ENCODE results near the gene DKK3. TPM values are rescaled to one million over a fixed set of nuclear protein-coding genes. Genes with fewer than 3 reads are reported as not detected.

DKK3 gene
- total RNA-seq, 4 donors from 2014 or later: 4.1 to 31.7 (median 7.2) TPM

DNA sequence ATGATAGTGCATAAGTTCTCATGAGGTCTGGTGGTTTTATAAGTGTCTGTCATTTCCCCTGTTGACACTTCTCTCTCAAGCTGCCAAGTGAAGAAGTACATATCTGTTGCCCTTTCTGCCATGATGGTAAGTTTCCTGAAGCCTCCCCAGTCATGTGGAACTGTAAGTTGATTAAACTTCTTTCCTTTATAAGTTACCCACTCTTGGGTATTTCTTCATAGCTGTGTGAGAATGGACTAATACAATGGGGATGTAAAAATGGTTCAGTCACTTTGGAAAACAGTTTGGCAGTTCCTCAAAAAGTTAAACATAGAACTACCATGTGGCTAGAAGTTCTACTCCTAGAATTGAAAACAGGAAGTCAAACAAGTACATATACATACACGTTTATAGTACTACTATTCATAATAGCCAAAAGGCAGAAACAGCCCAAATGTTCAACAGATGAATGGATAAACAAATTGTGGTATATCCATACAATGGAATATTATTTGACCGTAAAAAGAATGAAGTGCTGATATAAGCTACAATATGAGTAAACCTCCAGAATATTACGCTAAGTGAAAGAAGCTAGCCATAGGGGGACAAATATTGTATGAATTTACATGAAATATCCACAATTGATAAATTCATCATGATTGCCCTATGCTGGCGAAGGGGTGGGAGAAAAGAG lies 16.0 kb upstream of the DKK3 start:
- in situ Hi-C loops (cut with MboI; ENCODE audit: low sequenced_read_pairs in 4 of 4) (no loop called here), intact Hi-C loops (cut with DNase I; ENCODE audit: low total_unique reads) (no loop called here)

DNA sequence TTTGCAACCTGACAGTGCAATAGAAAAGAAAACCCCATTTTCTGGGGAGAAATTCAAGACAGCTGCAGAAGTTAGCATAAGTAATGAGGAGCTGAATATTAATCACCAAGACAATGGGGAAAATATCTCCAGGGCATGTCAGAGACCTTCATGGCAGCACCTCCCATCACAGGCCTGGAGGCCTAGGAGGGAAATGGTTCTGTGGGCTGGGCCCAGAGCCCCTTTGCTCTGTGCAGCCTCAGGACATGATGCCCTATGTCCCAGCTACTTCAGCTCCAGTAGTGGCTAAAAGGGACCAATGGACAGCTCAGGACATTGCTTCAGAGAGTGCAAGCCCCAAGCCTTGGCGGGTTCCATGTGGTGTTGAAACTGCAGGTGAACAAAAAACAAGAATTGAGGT lies 14.6 kb upstream of the DKK3 start:
- ATAC-seq (no peak), DNase-seq (no peak)
- H3K4me1 ChIP-seq: peaks cover 2 to 13% of the 10 kb centered on the region in 2 donors
- in situ Hi-C loops (cut with MboI; ENCODE audit: low sequenced_read_pairs in 4 of 4) (no loop called here), intact Hi-C loops (cut with DNase I; ENCODE audit: low total_unique reads) (no loop called here)
- H3K27ac ChIP-seq: no peak overlapping the region
- TF ChIP-seq POLR2A (IDR thresholded peaks at IDR 0.05): no peak
- TF ChIP-seq, protein P1, sequence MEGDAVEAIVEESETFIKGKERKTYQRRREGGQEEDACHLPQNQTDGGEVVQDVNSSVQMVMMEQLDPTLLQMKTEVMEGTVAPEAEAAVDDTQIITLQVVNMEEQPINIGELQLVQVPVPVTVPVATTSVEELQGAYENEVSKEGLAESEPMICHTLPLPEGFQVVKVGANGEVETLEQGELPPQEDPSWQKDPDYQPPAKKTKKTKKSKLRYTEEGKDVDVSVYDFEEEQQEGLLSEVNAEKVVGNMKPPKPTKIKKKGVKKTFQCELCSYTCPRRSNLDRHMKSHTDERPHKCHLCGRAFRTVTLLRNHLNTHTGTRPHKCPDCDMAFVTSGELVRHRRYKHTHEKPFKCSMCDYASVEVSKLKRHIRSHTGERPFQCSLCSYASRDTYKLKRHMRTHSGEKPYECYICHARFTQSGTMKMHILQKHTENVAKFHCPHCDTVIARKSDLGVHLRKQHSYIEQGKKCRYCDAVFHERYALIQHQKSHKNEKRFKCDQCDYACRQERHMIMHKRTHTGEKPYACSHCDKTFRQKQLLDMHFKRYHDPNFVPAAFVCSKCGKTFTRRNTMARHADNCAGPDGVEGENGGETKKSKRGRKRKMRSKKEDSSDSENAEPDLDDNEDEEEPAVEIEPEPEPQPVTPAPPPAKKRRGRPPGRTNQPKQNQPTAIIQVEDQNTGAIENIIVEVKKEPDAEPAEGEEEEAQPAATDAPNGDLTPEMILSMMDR (IDR thresholded peaks at IDR 0.05 in 4 of 5, conservative IDR thresholded peaks at IDR 0.05 in 1 of 5): no peak
- no peaks in the 10 kb centered on the region for H3K9me3 ChIP-seq
- no peaks in the 10 kb centered on the region for H3K27me3 ChIP-seq
- H3K4me3 ChIP-seq: no peak overlapping the region
- H3K36me3 ChIP-seq: no peaks in the 10 kb centered on the region

More for the DNA sequence above, 16.0 kb upstream of the DKK3 start:
- TF ChIP-seq, protein P1 (IDR thresholded peaks at IDR 0.05 in 4 of 5, conservative IDR thresholded peaks at IDR 0.05 in 1 of 5): no peak
- TF ChIP-seq POLR2A (IDR thresholded peaks at IDR 0.05): no peak
- Histone ChIP-seq H3K36me3 (no peaks in the 10 kb centered on the region), H3K4me1 (peaks cover 6 to 20% of the 10 kb centered on the region in 2 donors), H3K4me3 (no peak overlapping the region), H3K27me3 (no peaks in the 10 kb centered on the region), H3K9me3 (no peaks in the 10 kb centered on the region), H3K27ac (no peak overlapping the region)
- no peak for ATAC-seq
- no peak for DNase-seq

DNA sequence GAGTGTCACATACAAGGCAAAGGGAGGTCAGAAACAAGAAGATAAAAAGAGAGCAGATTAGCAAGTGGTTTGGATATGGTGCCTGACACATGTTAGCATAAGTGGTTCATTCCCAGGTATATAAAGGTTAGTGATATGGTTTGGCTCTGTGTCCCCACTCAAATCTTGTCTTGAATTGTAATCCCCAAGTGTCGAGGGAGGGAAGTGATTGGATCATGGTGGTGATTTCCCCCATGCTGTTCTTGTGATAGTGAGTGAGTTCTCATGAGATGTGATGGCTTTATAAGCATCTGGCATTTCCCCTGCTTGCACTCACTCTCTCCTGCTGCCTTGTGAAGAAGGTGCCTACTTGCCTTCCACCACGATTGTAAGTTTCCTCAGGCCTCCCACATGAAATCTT lies 12.1 kb upstream of the DKK3 start:
- Histone ChIP-seq H3K27ac (no peak overlapping the region), H3K9me3 (no peaks in the 10 kb centered on the region), H3K4me3 (no peak overlapping the region), H3K27me3 (no peaks in the 10 kb centered on the region), H3K36me3 (no peaks in the 10 kb centered on the region), H3K4me1 (peaks cover 0 to 20% of the 10 kb centered on the region in 2 donors)
- in situ Hi-C loops (cut with MboI; ENCODE audit: low sequenced_read_pairs in 4 of 4): no loop called here
- ATAC-seq (no peak), DNase-seq (no peak)
- TF ChIP-seq POLR2A (IDR thresholded peaks at IDR 0.05): no peak
- TF ChIP-seq, protein P1 (IDR thresholded peaks at IDR 0.05 in 4 of 5, conservative IDR thresholded peaks at IDR 0.05 in 1 of 5): no peak
- intact Hi-C loops (cut with DNase I; ENCODE audit: low total_unique reads): no loop called here

DNA sequence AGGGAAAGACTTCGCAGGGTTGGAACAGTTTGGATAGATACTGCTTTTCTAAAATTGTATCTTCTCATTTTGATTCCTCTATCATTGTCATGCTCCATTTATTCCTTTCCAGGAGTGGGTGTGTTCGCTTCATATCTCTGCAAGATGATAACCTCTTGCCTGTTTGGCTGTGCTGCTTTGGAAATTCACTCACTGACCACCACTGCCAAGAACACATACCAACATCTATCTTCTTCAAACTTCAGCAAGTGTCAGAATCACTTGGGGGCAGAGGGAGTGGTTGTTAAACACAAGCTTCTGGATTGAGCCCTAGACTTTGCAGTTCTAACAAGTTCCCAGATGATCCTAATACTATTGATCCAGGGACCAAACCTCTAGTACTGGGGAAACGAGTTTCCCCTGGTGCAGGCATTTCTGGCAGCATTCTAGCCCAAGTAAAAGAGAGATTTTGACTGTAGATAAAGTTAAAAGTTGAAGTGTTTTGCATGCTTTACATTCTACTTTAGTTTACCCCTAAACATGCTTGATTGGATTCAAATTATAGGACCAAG lies 11.5 kb upstream of the DKK3 start:
- Histone ChIP-seq H3K36me3 (no peaks in the 10 kb centered on the region), H3K4me3 (no peak overlapping the region), H3K27me3 (no peaks in the 10 kb centered on the region), H3K9me3 (no peaks in the 10 kb centered on the region), H3K4me1 (peaks cover 0 to 20% of the 10 kb centered on the region in 2 donors), H3K27ac (no peak overlapping the region)
- no peak for ATAC-seq
- intact Hi-C loops (cut with DNase I; ENCODE audit: low total_unique reads): no loop called here
- in situ Hi-C loops (cut with MboI; ENCODE audit: low sequenced_read_pairs in 4 of 4): no loop called here
- TF ChIP-seq, protein P1 (IDR thresholded peaks at IDR 0.05 in 4 of 5, conservative IDR thresholded peaks at IDR 0.05 in 1 of 5): no peak
- DNase-seq: no peak
